SK-N-SH treated with all-trans-retinoic acid at 6 μM for 48 hours (cell line): Measurements from ENCODE around the gene PRR23E.

ENCODE experiments used
- ATAC-seq: fragments of 200-7000 bp; cut with Tn5 transposase; 3 replicates; pipeline ENCODE4 v1.9.1; 2020; ENCODE audit warnings: mild to moderate bottlenecking, moderate library complexity
- ARNTL ChIP-seq: fragments of 450-650 bp; formaldehyde crosslinking; IDR thresholded peaks from 2 replicates; pipeline ENCODE4 v1.5.0; 2020; ENCODE audit warnings: low read depth, mild to moderate bottlenecking, moderate library complexity, borderline replicate concordance
- BACH2 ChIP-seq: fragments of 250-450 bp; sonication (Bioruptor Pico); IDR thresholded peaks from 2 replicates; pipeline ENCODE4 v1.9.0; 2021; ENCODE audit warnings: mild to moderate bottlenecking, borderline replicate concordance
- CREB5 ChIP-seq: fragments of 250-450 bp; sonication (Bioruptor Pico); IDR thresholded peaks from 2 replicates; pipeline ENCODE4 v1.5.1; 2020; ENCODE audit warnings: low read depth, mild to moderate bottlenecking, moderate library complexity
- CSDC2 ChIP-seq: fragments of 250-450 bp; sonication (Bioruptor Pico); IDR thresholded peaks from 2 replicates; pipeline ENCODE4 v1.5.0; 2020; ENCODE audit warnings: mild to moderate bottlenecking, moderate library complexity
- CSRNP3 ChIP-seq: fragments of 250-450 bp; sonication (Bioruptor Pico); IDR thresholded peaks from 2 replicates; pipeline ENCODE4 v1.5.1; 2021; ENCODE audit warnings: mild to moderate bottlenecking, moderate library complexity
- ESRRG ChIP-seq: fragments of 250-450 bp; sonication (Bioruptor Pico); IDR thresholded peaks from 2 replicates; pipeline ENCODE4 v1.6.1; 2021; ENCODE audit warnings: mild to moderate bottlenecking
- GLIS3 ChIP-seq: fragments of 250-450 bp; sonication (Bioruptor Pico); IDR thresholded peaks from 2 replicates; pipeline ENCODE4 v1.5.0; 2020; ENCODE audit warnings: mild to moderate bottlenecking, moderate library complexity
- ISL1 ChIP-seq: fragments of 250-450 bp; sonication (Bioruptor Pico); IDR thresholded peaks from 2 replicates; pipeline ENCODE4 v2.1.2; 2022; ENCODE audit warnings: mild to moderate bottlenecking, moderate library complexity
- OSR1 ChIP-seq: fragments of 250-450 bp; sonication (Bioruptor Pico); IDR thresholded peaks from 2 replicates; pipeline ENCODE4 v1.8.0; 2022; ENCODE audit warnings: moderate library complexity, mild to moderate bottlenecking, inconsistent platforms
- PATZ1 ChIP-seq: fragments of 250-450 bp; sonication (Bioruptor Pico); IDR thresholded peaks from 2 replicates; pipeline ENCODE4 v1.8.0; 2020; ENCODE audit warnings: mild to moderate bottlenecking, moderate library complexity, borderline replicate concordance
- POU6F1 ChIP-seq: fragments of 250-450 bp; sonication (Bioruptor Pico); IDR thresholded peaks from 2 replicates; pipeline ENCODE4 v1.8.0; 2021; ENCODE audit warnings: low read depth, mild to moderate bottlenecking, moderate library complexity, borderline replicate concordance
- PPARA ChIP-seq: fragments of 250-450 bp; sonication (Bioruptor Pico); IDR thresholded peaks from 2 replicates; pipeline ENCODE4 v1.5.0; 2020; ENCODE audit warnings: mild to moderate bottlenecking, borderline replicate concordance
- RARB ChIP-seq: fragments of 250-450 bp; sonication (Bioruptor Pico); IDR thresholded peaks from 2 replicates; pipeline ENCODE4 v1.8.0; 2021; ENCODE audit warnings: mild to moderate bottlenecking, moderate library complexity
- SNAI2 ChIP-seq: fragments of 250-450 bp; sonication (Bioruptor Pico); IDR thresholded peaks from 2 replicates; pipeline ENCODE4 v1.5.0; 2020; ENCODE audit warnings: mild to moderate bottlenecking, moderate library complexity
- TCF4 ChIP-seq: fragments of 250-450 bp; sonication (Bioruptor Pico); IDR thresholded peaks from 2 replicates; pipeline ENCODE4 v1.8.0; 2021; ENCODE audit warnings: mild to moderate bottlenecking, moderate library complexity, borderline replicate concordance
- TOX ChIP-seq: fragments of 250-450 bp; sonication (Bioruptor Pico); IDR thresholded peaks from 2 replicates; pipeline ENCODE4 v1.8.0; 2021; ENCODE audit warnings: mild to moderate bottlenecking, moderate library complexity, borderline replicate concordance
- TSHZ2 ChIP-seq: fragments of 250-450 bp; sonication (Bioruptor Pico); IDR thresholded peaks from 2 replicates; pipeline ENCODE4 v1.5.0; 2020; ENCODE audit warnings: mild to moderate bottlenecking, moderate library complexity
- ZC3H10 ChIP-seq: fragments of 250-450 bp; sonication (Bioruptor Pico); IDR thresholded peaks from 2 replicates; pipeline ENCODE4 v1.5.1; 2021; ENCODE audit warnings: mild to moderate bottlenecking, moderate library complexity
- ZFP3 ChIP-seq: fragments of 250-450 bp; sonication (Bioruptor Pico); IDR thresholded peaks from 2 replicates; pipeline ENCODE4 v1.5.0; 2020; ENCODE audit warnings: mild to moderate bottlenecking, moderate library complexity
- ZFP30 ChIP-seq: fragments of 450-650 bp; formaldehyde crosslinking; IDR thresholded peaks from 2 replicates; pipeline ENCODE4 v1.5.0; 2022; ENCODE audit warnings: mild to moderate bottlenecking, moderate library complexity
- ZNF565 ChIP-seq: fragments of 450-650 bp; formaldehyde crosslinking; conservative IDR thresholded peaks from 2 replicates; pipeline ENCODE4 v1.5.0; 2020; ENCODE audit warnings: low read depth, mild to moderate bottlenecking, moderate library complexity
- ZNF70 ChIP-seq: fragments of 450-650 bp; formaldehyde crosslinking; IDR thresholded peaks from 2 replicates; pipeline ENCODE4 v1.5.0; 2020; ENCODE audit warnings: mild to moderate bottlenecking, moderate library complexity
- ZNF8 ChIP-seq: fragments of 450-650 bp; formaldehyde crosslinking; IDR thresholded peaks from 2 replicates; pipeline ENCODE4 v1.5.0; 2020; ENCODE audit warnings: mild to moderate bottlenecking, moderate library complexity

Gene PRR23E

GRCh38 chr3:127185268-127185667 is 7.7 kb upstream of the PRR23E start:
- TF ChIP-seq BACH2 (CRISPR knock-in tag) (no peak), CSRNP3 (CRISPR knock-in tag) (no peak), ZFP3 (CRISPR knock-in tag) (no peak), ZC3H10 (CRISPR knock-in tag) (no peak), ARNTL (CRISPR knock-in tag) (no peak), ISL1 (CRISPR knock-in tag) (no peak), CREB5 (no peak), TCF4 (CRISPR knock-in tag) (no peak), ESRRG (CRISPR knock-in tag) (no peak), ZNF565 (no peak), CSDC2 (CRISPR knock-in tag) (no peak), RARB (CRISPR knock-in tag) (no peak), TOX (no peak), PATZ1 (CRISPR knock-in tag) (no peak), ZNF8 (no peak), ZNF70 (CRISPR knock-in tag) (no peak), OSR1 (CRISPR knock-in tag) (no peak), POU6F1 (CRISPR knock-in tag) (no peak)
- ATAC-seq, result no peak

- TF ChIP-seq ARNTL (CRISPR knock-in tag), result no peak
- TF ChIP-seq SNAI2 (CRISPR knock-in tag), result no peak
- TF ChIP-seq ZNF8, result no peak
- no peak for TF ChIP-seq TSHZ2
- TF ChIP-seq ZFP30 (CRISPR knock-in tag), result no peak
- TF ChIP-seq CREB5, result no peak
- TF ChIP-seq PATZ1 (CRISPR knock-in tag), result no peak
- no peak for TF ChIP-seq BACH2 (CRISPR knock-in tag)
- TF ChIP-seq OSR1 (CRISPR knock-in tag), result no peak
- TF ChIP-seq TCF4 (CRISPR knock-in tag), result no peak
- no peak for TF ChIP-seq PPARA
- TF ChIP-seq ISL1 (CRISPR knock-in tag), result no peak
- TF ChIP-seq ZFP3 (CRISPR knock-in tag), result no peak
- TF ChIP-seq ZNF565, result no peak
- TF ChIP-seq GLIS3 (CRISPR knock-in tag), result no peak
- no peak for TF ChIP-seq CSDC2 (CRISPR knock-in tag)
- no peak for TF ChIP-seq ESRRG (CRISPR knock-in tag)
- no peak for ATAC-seq
These were observed 6.8 kb upstream of the PRR23E start for GRCh38 chr3:127185962-127186674.
